ENCODE results near the gene MAP3K13.
"Not testable (repeated sequence)": the region's sequence is repeated elsewhere in the genome, so short reads cannot be mapped to it uniquely, and the experiment has no call there.

MAP3K13 gene

DNA sequence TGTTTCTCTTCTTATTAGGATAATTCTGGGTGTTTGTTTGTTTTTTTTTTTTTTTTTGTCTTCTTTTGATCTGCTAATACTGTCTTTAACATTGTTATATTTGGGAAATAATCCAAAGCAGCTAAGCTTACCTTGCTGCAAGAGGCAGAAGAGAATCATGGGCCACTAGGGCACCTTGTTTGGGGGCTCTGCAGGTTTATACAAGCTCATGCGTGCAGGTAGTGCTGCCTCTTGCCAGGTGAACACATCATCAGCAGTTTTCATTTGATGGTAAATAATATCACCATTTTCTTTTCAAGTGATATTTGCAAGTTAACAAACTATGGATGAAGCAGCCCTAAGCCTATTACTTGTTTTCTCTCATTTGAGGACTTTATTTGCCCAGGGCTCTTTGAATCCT is 37.9 kb downstream of the MAP3K13 start:
- DNase-seq = no peak

DNA sequence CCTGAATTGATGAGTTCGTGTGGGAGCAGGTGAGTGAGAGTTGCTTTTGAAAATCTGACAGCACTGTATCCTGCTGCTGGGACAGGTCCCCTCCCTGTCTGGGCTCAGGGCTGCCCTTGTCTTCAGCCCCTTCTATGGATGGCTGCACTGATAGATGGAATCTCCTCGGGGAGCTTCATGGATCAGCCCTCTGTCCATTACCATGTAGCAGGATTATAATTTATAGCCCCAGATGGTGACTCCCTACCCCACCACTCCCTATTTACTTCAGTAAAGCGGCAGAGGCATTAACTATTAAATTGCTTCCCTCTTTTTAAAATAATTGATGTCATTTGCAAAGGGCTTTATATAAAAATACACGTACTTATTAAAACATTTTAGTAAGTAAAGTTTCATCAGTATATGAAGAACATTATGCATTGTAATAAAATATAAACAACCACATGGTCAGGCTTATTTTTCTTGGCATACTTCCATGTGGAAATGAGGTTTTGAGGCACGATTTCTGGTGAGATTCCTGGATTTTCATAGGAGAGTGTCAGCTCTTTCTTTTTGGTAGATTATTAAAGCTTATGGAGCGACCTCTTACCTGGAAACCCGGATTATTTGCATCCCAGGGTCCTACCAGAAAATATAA is 38.5 kb downstream of the MAP3K13 start:
- DNase-seq = no peak

DNA sequence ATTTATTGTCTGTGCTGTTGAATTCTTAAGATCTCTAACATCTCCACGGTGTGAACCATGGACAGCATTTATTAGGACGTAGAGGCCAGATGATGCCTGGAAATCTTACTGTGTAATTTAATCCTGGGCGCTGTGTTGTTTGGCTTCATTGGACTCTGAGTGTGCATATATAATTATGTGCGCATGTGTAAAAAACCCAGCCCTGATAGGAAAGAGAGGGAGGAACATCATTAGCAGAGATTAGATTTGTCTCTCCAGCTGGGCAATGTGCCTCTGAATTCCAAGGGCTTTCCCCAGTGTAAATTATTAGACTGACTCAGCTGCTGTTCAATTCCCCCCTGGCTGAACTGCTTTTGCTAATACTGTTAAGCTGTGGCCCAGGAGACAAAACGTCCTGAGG is 39.6 kb downstream of the MAP3K13 start:
- no peak for DNase-seq

DNA sequence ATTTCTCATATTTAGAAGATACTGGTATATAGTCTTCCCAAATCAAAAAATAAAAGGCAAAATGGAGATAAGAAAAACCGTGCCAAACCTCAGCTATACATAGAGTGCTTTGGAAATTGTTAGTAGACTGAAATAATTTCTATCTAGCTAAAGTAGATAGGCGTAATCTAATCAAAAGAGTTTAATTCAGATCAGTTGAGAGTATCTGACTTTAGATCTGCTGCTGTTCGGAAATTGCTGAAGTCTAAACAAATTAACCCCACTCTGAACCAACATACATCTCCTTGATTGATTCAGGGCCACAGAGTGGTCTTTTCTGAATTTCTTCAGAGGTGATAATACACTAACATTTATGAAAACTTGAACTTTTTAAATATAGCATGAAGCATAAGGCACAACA is 40.1 kb downstream of the MAP3K13 start:
- no peak for DNase-seq

DNA sequence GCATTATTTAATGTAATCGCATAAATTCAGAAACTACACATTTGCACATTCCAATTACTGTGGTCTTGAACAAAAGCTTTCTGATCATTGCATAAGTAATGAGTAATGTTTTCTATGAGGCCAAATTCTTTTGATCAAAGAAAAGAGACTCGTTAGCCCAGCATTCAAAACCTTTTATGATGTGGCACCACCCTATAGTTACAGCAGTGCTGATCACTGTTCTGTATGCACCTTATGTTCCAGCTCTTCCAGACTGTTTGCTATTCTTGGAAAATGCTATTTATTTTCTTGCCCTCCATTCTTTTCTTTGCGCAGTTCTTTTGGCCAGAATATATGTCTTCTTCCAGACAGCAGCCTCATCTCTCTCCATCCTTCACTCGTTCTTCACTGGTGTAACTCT is 42.3 kb downstream of the MAP3K13 start:
- no peak for DNase-seq

DNA sequence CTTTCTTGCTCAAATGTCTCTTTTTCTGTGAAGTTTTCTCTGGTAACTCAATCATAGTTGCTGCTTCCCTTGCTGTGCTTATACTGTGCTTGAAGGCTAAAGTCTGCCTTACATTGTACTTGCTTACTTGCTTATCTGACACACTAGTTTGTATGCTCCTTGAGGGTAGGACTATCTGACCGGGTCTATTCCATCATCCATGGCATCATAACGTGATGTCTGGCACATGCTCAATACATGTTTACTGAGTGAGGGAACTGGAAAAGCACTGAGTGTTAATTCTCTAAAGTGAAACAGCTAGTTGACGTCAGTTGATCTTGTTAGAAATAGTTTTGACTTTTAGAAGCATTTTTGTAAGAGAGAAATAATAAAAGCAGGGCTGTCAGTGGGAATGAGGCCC is 42.7 kb downstream of the MAP3K13 start:
- DNase-seq = no peak

DNA sequence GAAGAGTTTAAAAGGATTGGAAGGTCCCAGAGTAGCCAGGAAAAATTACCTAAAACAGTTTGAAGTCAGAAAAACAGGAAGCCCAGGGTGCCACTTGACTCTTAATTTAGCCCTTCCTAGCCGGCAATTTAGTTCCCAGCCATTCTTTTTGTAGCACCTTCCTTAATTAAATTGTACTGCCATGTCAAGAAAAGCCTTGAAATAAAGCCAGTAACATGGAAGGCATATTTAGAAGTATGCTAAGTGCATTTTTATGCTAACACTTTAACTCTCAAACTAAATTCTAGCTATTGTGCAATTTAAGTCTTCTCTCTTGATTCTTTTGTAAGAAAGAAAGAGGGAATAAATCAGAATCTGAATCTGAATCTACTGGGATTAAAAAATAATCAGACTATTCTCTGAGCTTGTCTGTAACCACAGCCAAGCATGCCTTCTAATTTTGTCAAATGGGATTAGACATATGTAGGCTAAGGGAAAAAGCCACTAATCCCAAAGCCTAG is 43.2 kb downstream of the MAP3K13 start:
- no peak for DNase-seq

DNA sequence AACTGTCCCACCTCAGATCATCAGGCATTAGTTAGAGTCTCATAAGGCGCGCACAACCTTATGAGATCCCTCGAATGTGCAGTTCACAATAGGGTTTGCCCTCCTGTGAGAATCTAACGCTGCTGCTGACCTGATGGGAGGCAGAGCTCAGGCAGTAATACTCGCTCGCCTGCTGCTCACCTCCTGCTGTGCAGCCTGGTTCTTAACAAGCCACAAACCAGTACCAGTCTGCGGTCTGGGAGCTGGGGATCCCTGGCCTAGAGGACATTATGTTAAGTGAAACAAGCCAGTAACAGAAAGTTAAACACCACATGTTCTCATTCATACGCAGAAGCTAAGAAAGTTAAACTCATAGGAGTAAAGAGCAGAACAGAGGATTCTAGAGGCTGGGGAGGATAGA is 47.0 kb downstream of the MAP3K13 start:
- DNase-seq = no peak

DNA sequence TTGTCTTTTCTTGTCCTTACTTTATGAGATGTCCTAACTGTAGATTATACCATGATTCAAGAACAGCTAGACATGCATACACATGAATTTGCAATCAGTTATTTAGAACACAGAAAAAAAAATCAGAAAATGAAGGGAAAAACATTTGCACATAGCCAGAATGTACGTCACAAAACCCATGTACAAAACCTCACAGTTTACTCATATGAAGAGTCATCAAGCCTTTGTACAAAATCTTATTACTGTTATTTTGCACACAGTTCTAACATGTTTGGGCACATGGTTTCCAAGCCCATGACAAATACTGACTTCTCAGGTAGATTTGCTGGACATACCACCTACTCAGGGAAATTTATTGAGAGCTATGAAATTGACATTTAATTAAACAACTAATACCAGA is 48.2 kb downstream of the MAP3K13 start:
- no peak for DNase-seq

DNA sequence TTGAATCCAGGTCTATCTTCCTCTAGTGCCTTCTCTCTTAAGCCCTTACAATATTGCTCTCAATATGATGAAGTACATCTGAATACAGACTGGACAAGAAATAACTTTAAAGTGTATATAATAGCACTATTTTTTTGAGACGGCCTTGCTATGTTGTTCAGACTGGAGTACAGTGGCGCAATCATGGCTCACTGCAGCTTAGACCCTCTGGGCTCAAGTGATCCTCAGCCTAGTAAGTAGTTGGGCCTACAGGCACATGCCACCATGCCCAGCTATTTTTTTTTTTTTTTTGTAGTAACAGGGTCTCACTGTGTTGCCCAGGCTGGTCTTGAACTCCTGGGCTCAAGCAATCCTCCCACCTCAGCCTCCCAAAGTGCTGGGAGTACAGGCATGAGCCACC is 53.6 kb downstream of the MAP3K13 start:
- no peak for DNase-seq

DNA sequence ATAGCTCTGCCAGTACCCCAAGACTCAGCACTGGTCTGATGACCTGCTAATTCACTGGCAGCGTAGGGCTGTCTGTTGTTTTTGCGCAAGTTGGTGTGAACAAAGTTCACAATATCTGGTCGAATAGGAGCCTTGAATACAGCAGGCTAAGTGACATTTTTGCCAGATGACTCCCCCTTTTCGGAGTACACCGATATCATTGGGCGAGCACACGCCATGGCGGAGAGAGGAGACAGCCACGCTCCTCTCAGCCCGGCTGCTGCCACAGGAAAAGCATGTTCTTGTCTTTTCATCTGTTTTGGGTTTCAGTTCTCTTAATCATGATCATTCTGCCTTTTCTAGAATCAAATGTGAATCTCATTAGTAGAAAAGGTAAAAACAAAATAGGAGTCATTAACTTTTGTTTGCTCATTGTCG is 55.6 kb downstream of the MAP3K13 start:
- not testable (repeated sequence) for DNase-seq

DNA sequence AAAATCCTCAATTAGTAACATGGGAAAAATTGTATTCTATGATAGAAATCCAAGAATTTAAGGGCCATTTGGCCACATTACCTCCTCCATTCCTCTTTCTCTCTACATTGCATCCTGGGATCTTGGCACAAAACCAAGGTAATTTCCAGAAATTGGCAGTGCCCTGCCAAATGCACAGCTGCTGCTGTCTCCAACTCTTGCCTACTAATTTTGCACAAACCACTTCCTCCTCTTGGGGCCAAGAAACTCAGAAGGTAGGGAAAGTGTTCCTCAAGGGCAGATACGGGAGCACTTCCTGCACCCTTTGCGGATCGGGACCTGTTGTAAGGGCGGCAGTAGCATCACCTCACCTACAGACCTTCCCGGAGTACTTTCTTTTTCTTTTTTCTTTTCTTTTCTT is 57.8 kb downstream of the MAP3K13 start:
- no peak for DNase-seq

DNA sequence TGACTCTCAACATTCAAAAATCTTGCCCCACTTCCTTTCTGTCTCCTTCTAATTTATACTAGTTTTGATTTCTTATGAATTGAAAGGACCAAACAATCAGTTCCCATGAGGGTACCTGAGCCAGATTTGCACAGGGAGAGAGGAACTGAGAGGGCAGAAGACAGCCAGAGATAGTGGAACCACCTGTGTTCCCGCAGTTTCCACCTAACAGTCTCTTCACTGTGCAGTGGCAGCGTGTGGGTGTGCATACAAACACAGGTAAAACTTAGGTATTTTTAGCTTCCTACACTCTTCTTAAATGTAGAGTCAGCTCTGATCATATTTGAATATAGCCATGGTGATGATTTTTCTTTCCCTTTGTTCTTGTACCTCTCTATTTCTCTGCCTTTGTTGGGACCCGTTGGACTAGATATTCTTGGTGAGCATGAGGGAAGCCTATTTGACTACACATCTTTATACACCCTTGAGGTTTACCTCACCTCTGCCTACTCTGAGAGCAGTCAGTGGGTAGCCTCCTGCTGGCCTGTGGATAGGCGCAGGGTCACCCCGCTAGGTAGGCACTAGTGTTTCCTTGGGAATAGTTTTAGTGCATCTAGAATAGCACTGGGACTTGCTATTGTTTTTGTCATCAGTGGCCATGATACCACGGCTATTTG is 58.8 kb downstream of the MAP3K13 start:
- no peak for DNase-seq

DNA sequence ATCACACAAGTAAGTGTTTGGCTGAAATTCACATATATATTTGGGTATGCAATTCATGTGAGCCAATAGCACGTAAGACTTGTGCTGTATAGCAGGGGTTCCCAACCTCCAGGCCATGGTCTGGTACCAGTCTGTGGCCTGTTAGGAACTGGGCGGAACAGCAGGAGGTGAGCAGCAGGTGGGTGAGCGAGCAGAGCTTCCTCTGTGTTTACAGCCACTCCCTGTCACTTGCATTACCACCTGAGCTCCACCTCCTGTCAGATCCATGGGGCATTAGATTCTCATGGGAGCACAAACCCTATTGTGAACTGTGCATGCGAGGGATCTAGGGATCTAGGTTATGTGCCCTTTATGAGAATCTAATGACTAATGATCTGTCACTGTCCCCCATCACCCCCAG is 59.7 kb downstream of the MAP3K13 start:
- DNase-seq = no peak

DNA sequence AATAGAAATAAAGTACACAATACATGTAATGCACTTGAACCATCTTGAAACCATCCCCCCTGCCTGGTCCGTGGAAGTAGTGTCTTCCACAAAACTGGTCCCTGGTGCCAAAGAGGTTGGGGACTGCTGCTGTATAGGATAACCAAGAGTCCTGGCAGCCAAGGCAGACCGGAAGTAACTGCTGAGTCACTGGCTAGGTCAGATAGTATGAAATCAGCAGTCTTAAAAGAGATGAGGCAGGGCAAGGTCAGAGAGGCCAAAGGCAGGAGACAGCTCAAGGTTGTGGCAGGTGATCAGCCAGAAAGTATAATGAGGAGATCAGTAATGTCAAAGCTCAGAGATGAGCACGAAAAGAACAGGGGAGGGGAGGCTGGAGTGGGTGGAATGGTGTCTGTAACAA is 60.2 kb downstream of the MAP3K13 start:
- DNase-seq = peak; percentile 76

DNA sequence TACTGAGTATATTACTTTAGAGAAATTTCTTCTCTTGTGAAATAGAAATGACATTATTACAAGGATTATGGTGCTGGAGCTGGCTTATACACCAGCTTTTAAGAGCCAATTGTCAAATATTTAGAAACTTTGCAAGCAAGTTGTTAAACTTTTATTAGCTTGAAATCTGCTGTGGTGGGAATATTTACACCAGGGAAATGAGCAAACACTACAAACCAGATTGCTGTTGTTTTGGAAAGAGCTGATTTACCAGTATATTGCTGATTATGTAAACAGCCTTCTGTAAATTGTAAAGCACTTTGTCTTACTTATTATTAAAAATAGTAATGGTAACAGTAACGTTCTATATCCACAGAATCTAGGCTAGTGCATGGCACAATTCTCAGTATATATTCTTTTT is 61.5 kb downstream of the MAP3K13 start:
- DNase-seq = no peak

DNA sequence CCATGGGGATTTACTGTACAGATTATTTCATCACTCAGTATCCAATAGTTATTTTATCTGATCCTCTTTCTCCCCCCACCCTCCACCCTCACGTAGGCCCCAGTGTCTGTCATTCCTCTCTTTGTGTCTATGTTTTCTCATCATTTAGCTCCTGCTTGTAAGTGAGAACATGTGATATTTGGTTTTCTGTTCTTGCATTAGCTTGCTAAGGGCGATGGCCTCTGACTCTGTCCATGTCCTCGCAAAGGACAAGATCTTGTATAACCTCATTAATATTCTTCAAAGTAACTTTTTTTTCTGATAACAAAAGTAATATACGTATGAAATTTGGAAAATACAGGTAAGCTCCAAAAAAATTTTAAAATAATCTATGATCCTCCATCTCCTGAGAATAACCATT is 67.4 kb downstream of the MAP3K13 start:
- DNase-seq = no peak

DNA sequence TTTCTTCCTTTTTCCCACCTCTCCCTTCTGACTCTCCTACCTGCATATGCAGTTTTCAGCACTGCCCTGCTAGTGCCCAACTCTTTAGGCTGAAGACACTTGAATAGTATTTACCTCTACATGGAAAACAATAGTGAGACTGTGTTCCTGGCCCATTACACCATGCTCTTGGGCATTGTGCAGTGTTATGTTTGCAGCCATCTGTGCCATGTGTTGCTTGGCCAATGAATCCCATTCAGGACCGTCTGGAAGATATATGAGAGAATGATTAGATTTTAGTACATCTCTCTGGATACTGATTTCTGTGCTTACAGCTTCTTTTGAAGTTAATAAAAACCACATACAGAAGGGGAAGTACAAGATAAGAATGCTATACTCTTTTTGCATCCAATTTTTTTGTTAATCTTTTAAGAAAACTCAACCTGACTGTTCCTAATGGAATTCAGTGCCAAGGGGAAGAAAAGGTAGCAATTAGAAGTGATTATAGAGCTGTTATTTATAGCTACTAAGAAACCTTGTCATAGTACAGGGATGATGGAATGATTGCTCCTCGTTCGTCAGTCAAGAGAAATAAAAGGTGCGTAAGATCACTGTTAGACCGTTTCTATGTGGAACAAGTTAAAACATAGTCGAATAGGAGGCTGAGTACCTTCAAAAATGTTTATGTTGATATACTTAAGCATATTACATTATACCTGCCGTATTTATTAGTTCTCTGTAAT is 77.0 kb downstream of the MAP3K13 start:
- DNase-seq = no peak

DNA sequence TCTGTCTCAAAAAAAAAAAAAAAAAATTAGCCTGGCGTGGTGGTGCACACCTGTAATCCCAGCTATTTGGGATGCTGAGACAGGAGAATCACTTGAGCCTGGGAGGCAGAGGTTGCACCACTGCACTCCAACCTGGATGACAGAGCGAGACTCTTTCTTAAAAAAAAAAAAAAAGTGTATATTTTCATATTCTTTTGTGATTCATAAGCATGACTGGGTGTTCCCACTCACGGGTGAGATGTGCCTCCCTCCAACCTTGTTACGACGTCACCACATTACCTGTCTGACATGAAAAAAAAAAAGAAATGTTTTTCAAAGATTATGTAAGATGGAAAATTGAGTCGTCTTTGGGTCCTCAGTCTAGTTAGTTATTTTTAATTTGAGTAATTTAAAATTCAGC is 79.1 kb downstream of the MAP3K13 start:
- DNase-seq = no peak

DNA sequence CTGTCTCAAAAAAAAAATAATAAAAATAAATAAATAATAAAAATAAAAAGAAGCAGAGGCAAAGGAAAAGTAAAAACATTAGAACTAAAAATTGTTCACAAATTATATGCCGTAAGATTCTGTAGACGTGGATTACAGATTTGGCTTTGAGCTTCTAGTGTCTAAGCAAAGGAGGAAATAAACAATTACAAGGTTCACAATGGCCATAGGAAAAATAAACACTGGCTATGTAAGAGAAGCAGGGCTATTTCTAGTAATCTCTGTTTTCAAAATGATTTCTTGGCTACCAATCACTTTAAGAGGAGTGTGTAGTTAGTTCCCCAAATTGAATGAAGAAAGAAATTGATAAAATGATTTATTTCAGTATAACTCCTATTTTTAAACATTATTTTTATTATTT is 81.4 kb downstream of the MAP3K13 start:
- no peak for DNase-seq

DNA sequence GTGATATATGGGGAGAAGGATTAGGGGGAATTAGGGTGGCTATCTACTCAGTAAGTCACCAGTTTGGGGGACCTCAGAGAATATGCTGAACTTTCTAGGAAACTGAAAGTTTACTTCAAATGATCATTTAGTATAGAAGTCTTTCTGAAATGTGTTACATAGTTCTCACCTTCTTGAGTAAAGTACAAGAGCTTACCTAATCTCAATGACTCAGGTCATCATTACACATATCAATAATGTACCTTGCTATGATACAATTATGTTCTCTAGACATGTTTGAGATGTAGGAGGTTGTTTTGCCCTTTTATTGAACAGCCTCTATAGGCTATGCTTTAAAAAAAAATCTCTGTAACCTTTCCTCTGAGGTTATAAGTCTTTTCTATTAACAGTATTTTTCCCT is 85.2 kb downstream of the MAP3K13 start:
- no peak for DNase-seq

DNA sequence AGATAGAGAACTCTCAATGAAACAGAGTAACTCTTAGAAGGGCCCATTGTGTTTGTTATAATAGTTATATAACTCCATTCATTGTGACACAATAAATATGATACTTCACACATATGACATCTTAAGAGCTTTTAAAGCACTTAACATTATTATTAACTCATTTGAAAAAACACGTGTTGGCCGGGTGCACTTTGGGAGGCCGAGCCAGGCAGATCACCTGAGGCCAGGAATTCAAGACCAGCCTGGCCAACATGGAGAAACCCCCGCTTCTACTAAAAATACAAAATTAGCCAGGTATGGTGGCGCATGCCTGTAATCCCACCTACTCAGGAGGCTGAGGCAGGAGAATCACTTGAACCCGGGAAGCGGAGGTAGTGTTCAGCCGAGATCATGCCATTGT is 88.5 kb downstream of the MAP3K13 start:
- not testable (repeated sequence) for DNase-seq

DNA sequence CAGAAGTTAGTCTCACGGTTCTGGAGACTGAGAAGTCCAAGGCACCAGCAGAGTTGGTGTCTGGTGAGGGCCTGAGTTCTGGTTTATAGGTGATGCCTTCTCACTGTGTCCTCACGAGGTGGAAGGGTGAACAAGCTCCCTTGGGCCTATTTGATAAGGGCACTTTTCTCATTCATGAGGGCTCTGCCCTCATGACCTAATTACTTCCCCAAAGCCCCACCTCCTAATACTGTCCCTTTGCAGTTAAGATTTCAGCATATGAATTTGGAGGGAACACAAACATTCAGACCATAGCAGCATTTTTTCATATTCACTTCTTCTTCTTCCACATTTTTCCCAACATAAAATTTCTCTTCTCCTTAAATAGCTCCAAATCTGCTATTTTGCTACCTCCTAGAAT is 94.4 kb downstream of the MAP3K13 start:
- DNase-seq = no peak

DNA sequence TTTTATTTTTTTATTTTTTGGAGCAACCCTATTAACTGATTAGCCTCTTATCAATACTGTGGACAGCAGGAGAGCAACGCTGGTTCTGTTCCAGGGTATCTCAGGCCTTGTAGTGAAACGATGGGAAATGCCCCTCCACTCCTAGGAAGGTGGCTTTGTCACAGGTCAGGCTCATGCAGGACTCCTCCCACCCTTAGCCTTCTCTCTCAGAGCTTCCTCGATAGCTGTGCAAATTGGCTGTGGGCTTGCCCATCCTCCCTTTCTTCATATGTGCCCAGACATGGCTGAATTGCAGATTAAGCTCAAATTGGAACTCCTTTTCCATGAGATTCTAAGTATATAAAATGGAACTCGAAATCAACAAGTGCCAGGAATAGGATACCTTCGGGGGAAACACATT is 97.4 kb downstream of the MAP3K13 start:
- no peak for DNase-seq
